ENCODE data around the gene TTC7B. TPM values are rescaled to one million over a fixed set of nuclear protein-coding genes. Genes with fewer than 3 reads are reported as not detected.

The TTC7B gene
- total RNA-seq, 4 donors from 2014 or later: 19.1 to 87.6 (median 22.1) TPM

DNA sequence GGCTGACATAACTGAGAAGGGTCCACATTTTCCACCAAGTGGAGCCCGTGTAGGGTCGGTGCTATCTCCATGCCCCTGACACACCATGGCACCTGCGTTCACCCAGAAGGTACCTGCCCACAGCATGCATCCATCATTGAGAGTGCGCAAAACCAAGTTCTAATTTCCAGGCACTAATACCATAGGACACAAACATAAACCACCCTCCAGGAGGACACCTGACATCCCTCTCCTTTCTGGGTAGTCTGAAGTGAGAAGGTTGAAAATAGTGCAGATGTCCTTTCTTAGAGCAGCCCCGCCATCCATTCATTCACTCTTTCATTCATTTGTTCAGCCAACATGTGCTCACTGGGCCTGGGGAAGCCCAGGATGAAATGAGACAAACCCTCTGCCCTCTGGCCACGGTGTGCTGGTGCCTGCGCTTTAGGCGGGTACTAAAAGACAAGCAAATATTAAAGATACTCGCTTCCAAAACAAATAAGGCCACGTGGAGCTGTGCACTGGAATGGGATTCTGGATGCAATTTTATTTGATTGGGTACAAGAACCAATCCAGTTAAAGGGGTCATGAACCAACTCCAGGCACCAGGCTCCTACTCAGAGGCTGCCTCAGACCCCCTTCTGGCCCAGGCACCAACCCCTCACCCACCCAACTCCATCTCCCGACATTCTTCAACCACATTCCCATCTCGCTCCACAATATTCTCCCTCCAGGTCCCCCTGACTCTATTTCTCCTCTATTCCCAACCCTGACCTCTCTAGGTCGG lies 1.2 kb downstream of the TTC7B start:
- 72 to 81% methylated on average over 13 of the region's 13 CpGs for WGBS, 2 donors
- no peaks in the 10 kb centered on the region for H3K27me3 ChIP-seq
- H3K9me3 ChIP-seq: no peaks in the 10 kb centered on the region
- H3K4me3 ChIP-seq (replicated peaks in 1 of 3): peak overlapping the region in 1 of 3 donors; percentile 46
- no peaks in the 10 kb centered on the region for H3K36me3 ChIP-seq
- no peak overlapping the region for H3K27ac ChIP-seq
- no peak for TF ChIP-seq CTCF (IDR thresholded peaks at IDR 0.05)
- TF ChIP-seq POLR2A (IDR thresholded peaks at IDR 0.05): no peak
- H3K4me1 ChIP-seq: peaks cover 5 to 11% of the 10 kb centered on the region in 2 donors
- DNase-seq: no peak
- intact Hi-C loops (cut with DNase I): loop anchor here (5.0 kb wide), 1 partner anchor 58 kb away; no protein-coding TSS in a partner anchor

- no peak for DNase-seq
- H3K36me3 ChIP-seq: no peaks in the 10 kb centered on the region
- no peak for TF ChIP-seq POLR2A (IDR thresholded peaks at IDR 0.05)
- no peak for TF ChIP-seq CTCF (IDR thresholded peaks at IDR 0.05)
- no peak overlapping the region for H3K27ac ChIP-seq
- no peaks in the 10 kb centered on the region for H3K9me3 ChIP-seq
- 85 to 92% methylated on average over 5 of the region's 5 CpGs for WGBS, 2 donors
- no peaks in the 10 kb centered on the region for H3K27me3 ChIP-seq
- intact Hi-C loops (cut with DNase I): no loop called here
- peaks cover 5 to 11% of the 10 kb centered on the region in 2 donors for H3K4me1 ChIP-seq
- no peak overlapping the region for H3K4me3 ChIP-seq (replicated peaks in 1 of 3)
Measured at GRCh38 chr14:90813442-90813841, 2.8 kb downstream of the TTC7B start.

GRCh38 chr14:90812109-90812508 lies 4.1 kb downstream of the TTC7B start:
- WGBS, 2 donors: 94 to 95% methylated on average over 3 to 5 of the region's 5 CpGs

DNA sequence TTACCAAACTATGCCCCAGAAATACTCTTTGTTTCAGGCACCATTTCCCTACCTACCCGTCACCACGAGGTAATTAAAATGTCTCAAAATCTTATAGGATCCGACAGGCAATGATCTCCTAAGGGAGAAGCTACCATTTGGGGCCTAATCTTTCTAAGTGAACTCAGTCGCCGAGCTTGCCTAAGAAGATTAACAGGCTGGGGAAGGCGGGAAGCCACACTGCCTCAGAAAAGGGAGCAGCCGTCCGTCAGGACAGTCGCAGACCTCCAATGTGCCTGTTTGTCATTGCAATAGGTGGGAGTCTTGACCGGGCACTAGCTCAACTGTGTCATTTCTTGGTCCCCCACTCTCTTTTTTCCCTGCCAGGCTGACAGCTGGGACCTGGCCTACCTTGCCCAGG lies 4.6 kb downstream of the TTC7B start:
- TF ChIP-seq CTCF (IDR thresholded peaks at IDR 0.05): no peak
- TF ChIP-seq POLR2A (IDR thresholded peaks at IDR 0.05): no peak
- Histone ChIP-seq H3K27ac (no peak overlapping the region), H3K4me3 (replicated peaks in 1 of 3) (no peak overlapping the region), H3K36me3 (no peaks in the 10 kb centered on the region), H3K9me3 (no peaks in the 10 kb centered on the region), H3K27me3 (no peaks in the 10 kb centered on the region), H3K4me1 (peaks cover 5 to 11% of the 10 kb centered on the region in 2 donors)
- intact Hi-C loops (cut with DNase I): no loop called here
- no peak for DNase-seq
- WGBS, 2 donors: 91 to 95% methylated on average over 10 of the region's 10 CpGs

More at GRCh38 chr14:90812109-90812508, 4.1 kb downstream of the TTC7B start:
- Histone ChIP-seq H3K4me3 (replicated peaks in 1 of 3) (no peak overlapping the region), H3K36me3 (no peaks in the 10 kb centered on the region), H3K27ac (no peak overlapping the region), H3K27me3 (no peaks in the 10 kb centered on the region), H3K9me3 (no peaks in the 10 kb centered on the region), H3K4me1 (peaks cover 5 to 13% of the 10 kb centered on the region in 2 donors)
- no peak for DNase-seq
- intact Hi-C loops (cut with DNase I): no loop called here
- TF ChIP-seq CTCF (IDR thresholded peaks at IDR 0.05) (no peak), POLR2A (IDR thresholded peaks at IDR 0.05) (no peak)

DNA sequence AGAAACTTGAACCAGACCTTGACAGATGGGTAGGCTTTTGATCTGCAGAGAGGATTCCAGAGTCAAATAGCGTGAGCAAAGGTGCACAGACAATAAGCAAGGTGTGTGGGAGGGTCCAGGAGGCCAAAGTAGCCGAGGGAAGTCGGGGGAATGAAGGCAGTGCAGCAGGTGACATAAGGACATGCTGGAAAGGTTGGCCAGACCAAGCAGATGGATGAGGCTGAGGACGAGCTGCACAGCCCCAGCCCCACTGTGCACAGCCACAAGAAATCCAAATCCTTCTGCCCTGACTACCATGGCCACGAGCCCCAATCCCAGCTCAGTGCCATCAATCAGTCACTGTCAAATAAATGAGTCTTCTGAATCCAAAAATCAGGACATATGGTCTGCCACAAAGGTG lies 5.4 kb downstream of the TTC7B start:
- Histone ChIP-seq H3K9me3 (no peaks in the 10 kb centered on the region), H3K4me3 (replicated peaks in 1 of 3) (no peak overlapping the region), H3K27ac (no peak overlapping the region), H3K4me1 (peaks cover 5 to 9% of the 10 kb centered on the region in 2 donors), H3K27me3 (no peaks in the 10 kb centered on the region), H3K36me3 (no peaks in the 10 kb centered on the region)
- TF ChIP-seq CTCF (IDR thresholded peaks at IDR 0.05) (no peak), POLR2A (IDR thresholded peaks at IDR 0.05) (no peak)
- 79 to 80% methylated on average over 5 of the region's 5 CpGs for WGBS, 2 donors
- DNase-seq: no peak
- intact Hi-C loops (cut with DNase I): no loop called here
